Ascending aorta (tissue), 2 donors: Measurements from ENCODE around the gene ZACN. TPM values are rescaled to one million over a fixed set of nuclear protein-coding genes. Genes with fewer than 3 reads are reported as not detected.

Experiments used
- DNase-seq, 2 donors: peaks; one replicate each; pipeline ENCODE4 v3.0.0-alpha.2; 2019; ENCODE audit warnings: low spot score in 2 of 2
- H3K27ac ChIP-seq, 2 donors: fragments of 200-600 bp; sonication (generic); one replicate each; pipeline ENCODE4 v1.5.1; 2016 to 2017; ENCODE audit warnings: mild to moderate bottlenecking in 1 of 2
- H3K27me3 ChIP-seq: fragments of 200-600 bp; sonication (generic); one replicate; pipeline ENCODE4 v1.5.1; 2017
- H3K36me3 ChIP-seq, 2 donors: fragments of 200-600 bp; sonication (generic); one replicate each; pipeline ENCODE4 v1.5.1; 2016
- H3K4me1 ChIP-seq, 2 donors: fragments of 200-600 bp; sonication (generic); one replicate each; pipeline ENCODE4 v1.5.1; 2016 to 2017; ENCODE audit warnings: mild to moderate bottlenecking in 1 of 2
- H3K4me3 ChIP-seq, 2 donors: fragments of 200-600 bp; sonication (generic); one replicate each; pipeline ENCODE4 v1.5.1; 2016 to 2017; ENCODE audit warnings: mild to moderate bottlenecking in 1 of 2
- H3K9me3 ChIP-seq, 2 donors: fragments of 200-600 bp; sonication (generic); one replicate each; pipeline ENCODE4 v1.5.1; 2016
- intact Hi-C: fragments of 100-400 bp; cut with DNase I; formaldehyde crosslinking; loops from one replicate; pipeline ENCODE4 v1.15.1; 2023
- total RNA-seq: library from RNA; depleted of rRNA; stranded (reverse); fragments of >200 nt; gene quantifications from one replicate; pipeline ENCODE4 v1.1.0, GENCODE V29; 2016
- TF ChIP-seq, protein P1 (sequence below), 3 experiments: fragments of 200-600 bp in 2 of 3; fragments of 450-650 bp in 1 of 3; sonication (generic) in 2 of 3; IDR thresholded peaks; one replicate each; pipeline ENCODE4 v1.5.1; 2016 to 2019; ENCODE audit warnings: antibody characterized with exemption in 3 of 3, mild to moderate bottlenecking in 1 of 3, moderate library complexity in 1 of 3

The ZACN gene
- total RNA-seq, 1 donor from 2014 or later = not detected

DNA sequence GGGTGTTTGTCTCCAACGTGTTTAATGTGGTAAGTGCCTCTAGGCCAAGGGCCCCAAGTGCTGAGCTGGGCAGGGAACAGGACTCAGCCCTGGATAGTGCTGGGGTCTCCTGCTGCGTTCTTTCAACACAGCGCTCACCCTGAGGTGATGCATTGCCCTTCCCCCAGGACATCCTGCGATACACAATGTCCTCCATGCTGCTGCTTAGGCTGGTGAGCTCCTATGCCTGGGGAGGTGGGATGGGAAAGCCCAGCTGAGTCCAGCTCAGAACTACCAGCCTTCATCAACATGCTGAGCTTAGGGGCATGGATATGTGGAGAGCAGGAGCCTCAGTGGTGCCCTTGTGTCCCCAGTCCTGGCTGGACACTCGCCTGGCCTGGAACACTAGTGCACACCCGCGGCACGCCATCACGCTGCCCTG, 563 bp downstream of the ZACN start:
- Histone ChIP-seq H3K27ac (no peak overlapping the region), H3K27me3 (peaks cover 20% of the 10 kb centered on the region), H3K4me3 (no peak overlapping the region), H3K36me3 (peaks cover 14 to 18% of the 10 kb centered on the region in 2 donors), H3K9me3 (no peaks in the 10 kb centered on the region), H3K4me1 (peaks cover 2 to 18% of the 10 kb centered on the region in 2 donors)
- DNase-seq = no peak
- TF ChIP-seq, protein P1, sequence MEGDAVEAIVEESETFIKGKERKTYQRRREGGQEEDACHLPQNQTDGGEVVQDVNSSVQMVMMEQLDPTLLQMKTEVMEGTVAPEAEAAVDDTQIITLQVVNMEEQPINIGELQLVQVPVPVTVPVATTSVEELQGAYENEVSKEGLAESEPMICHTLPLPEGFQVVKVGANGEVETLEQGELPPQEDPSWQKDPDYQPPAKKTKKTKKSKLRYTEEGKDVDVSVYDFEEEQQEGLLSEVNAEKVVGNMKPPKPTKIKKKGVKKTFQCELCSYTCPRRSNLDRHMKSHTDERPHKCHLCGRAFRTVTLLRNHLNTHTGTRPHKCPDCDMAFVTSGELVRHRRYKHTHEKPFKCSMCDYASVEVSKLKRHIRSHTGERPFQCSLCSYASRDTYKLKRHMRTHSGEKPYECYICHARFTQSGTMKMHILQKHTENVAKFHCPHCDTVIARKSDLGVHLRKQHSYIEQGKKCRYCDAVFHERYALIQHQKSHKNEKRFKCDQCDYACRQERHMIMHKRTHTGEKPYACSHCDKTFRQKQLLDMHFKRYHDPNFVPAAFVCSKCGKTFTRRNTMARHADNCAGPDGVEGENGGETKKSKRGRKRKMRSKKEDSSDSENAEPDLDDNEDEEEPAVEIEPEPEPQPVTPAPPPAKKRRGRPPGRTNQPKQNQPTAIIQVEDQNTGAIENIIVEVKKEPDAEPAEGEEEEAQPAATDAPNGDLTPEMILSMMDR (IDR thresholded peaks at IDR 0.05) = no peak
- intact Hi-C loops = no loop called here

GRCh38 chr17:76079956-76080767, 1.2 kb downstream of the ZACN start:
- Histone ChIP-seq H3K4me3 (no peak overlapping the region), H3K4me1 (peaks cover 0 to 14% of the 10 kb centered on the region in 2 donors), H3K9me3 (no peaks in the 10 kb centered on the region), H3K27ac (no peak overlapping the region), H3K36me3 (peaks cover 19 to 24% of the 10 kb centered on the region in 2 donors), H3K27me3 (peaks cover 18% of the 10 kb centered on the region)
- DNase-seq = no peak
- intact Hi-C loops = no loop called here
- TF ChIP-seq, protein P1 (IDR thresholded peaks at IDR 0.05) = no peak

DNA sequence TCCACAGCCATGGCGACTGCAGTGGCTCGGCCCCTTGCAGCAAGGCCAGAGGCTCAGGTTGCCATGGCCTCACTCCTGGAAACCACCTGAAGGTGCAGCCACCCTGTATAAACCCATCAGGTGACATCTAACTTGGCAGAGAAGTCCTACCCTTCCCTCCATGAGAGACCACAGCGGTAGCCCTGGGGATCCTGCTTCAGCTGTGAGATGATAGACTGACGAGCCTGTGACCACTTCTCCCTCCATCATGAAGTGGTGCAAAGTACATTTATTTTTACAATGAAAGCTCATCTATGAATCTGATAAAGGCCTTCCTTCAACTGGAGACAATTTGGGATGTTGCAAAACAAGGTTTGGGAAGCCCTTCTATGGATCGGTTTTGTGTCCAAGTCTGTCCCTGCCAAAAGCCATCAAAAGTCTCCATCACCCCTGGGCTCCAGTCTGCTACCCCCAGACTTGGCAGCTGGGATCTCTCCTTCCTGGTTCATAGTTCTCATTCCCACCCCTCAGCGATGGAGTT, 1.8 kb downstream of the ZACN start:
- H3K9me3 ChIP-seq = no peaks in the 10 kb centered on the region
- TF ChIP-seq, protein P1 (IDR thresholded peaks at IDR 0.05) = no peak
- intact Hi-C loops = no loop called here
- peaks cover 14% of the 10 kb centered on the region for H3K27me3 ChIP-seq
- peaks cover 0 to 8% of the 10 kb centered on the region in 2 donors for H3K4me1 ChIP-seq
- no peak for DNase-seq
- H3K36me3 ChIP-seq = peaks cover 25 to 31% of the 10 kb centered on the region in 2 donors
- H3K27ac ChIP-seq = no peak overlapping the region
- no peak overlapping the region for H3K4me3 ChIP-seq

DNA sequence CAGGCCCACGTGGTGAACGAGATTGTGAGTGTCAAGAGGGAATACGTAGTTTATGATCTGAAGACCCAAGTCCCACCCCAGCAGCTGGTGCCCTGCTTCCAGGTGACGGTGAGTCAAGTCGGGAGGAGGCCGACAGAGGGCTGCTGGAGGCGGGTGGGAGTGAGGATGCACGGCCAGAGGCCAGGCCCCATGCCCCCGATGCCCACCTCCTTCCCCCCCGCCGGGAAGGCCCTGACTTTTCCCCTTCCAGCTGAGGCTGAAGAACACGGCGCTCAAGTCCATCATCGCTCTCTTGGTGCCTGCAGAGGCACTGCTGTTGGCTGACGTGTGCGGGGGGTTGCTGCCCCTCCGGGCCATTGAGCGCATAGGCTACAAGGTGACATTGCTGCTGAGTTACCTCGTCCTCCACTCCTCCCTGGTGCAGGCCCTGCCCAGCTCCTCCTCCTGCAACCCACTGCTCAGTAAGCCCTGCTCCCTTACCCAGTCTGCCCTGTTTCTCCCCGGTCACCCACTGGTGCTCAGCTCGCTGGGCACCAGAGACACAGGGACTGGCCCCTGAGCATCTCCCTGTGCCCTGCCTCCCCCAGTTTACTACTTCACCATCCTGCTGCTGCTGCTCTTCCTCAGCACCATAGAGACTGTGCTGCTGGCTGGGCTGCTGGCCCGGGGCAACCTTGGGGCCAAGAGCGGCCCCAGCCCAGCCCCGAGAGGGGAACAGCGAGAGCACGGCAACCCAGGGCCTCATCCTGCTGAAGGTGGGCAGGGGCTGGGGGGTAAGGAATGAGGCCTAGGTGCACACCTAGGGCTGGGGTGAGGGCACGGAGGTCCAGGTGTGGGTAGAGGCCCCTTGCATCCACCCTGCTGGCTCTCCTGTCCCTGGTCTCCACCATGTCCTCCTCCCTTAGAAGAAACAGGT, 2.6 kb downstream of the ZACN start:
- H3K4me1 ChIP-seq = peaks cover 0 to 2% of the 10 kb centered on the region in 2 donors
- intact Hi-C loops = no loop called here
- H3K36me3 ChIP-seq = peaks cover 33 to 38% of the 10 kb centered on the region in 2 donors
- TF ChIP-seq, protein P1 (IDR thresholded peaks at IDR 0.05) = no peak
- H3K4me3 ChIP-seq = no peak overlapping the region
- H3K9me3 ChIP-seq = no peaks in the 10 kb centered on the region
- peaks cover 8% of the 10 kb centered on the region for H3K27me3 ChIP-seq
- H3K27ac ChIP-seq = no peak overlapping the region
- no peak for DNase-seq

DNA sequence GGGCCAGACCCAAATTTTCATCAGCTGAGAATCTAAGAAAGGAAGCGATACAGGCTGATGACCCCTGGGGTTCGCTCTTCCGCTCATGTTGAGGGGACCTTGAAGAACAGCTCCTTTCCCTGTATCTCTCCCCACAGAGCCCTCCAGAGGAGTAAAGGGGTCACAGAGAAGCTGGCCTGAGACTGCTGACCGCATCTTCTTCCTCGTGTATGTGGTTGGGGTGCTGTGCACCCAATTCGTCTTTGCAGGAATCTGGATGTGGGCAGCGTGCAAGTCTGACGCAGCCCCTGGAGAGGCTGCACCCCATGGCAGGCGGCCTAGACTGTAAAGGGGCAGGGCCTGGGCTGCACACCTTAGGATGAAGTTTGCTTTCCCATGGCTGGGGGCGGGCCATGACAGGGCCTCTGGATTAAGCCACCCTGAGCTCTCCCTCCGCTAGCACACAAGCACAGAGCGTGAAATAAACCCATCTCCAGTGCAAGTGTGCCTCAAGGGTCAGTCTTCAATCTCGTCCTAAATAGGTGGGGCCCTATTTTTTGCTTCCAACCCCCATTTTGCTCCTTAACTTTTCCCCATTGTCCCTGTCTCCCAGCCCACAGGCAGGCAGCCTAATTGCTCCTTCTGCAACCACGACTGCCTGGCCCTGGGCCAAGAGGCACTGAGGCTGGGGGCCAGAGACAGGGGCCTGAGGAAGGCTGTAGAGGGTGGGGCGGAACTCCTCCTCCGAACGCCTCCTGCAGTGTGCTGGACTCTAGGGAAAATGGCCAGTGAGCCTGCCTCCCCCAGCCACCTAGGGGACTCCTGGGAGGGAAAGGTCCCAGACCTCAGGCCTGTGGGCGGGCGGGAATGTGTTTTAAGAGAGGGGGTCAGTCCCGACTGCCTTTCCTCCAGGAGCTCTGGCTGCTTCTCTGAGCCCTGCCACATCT, 3.6 kb downstream of the ZACN start:
- TF ChIP-seq, protein P1 (IDR thresholded peaks at IDR 0.05) = no peak
- Histone ChIP-seq H3K9me3 (no peaks in the 10 kb centered on the region), H3K4me3 (no peak overlapping the region), H3K27ac (no peak overlapping the region), H3K4me1 (no peaks in the 10 kb centered on the region), H3K27me3 (no peaks in the 10 kb centered on the region), H3K36me3 (peaks cover 42 to 49% of the 10 kb centered on the region in 2 donors)
- no peak for DNase-seq
- intact Hi-C loops = no loop called here
